ENCODE results near the gene CAVIN4.
A peak's percentile ranks its signal among the peaks of the same experiment; 100 is the strongest.

The CAVIN4 gene

DNA sequence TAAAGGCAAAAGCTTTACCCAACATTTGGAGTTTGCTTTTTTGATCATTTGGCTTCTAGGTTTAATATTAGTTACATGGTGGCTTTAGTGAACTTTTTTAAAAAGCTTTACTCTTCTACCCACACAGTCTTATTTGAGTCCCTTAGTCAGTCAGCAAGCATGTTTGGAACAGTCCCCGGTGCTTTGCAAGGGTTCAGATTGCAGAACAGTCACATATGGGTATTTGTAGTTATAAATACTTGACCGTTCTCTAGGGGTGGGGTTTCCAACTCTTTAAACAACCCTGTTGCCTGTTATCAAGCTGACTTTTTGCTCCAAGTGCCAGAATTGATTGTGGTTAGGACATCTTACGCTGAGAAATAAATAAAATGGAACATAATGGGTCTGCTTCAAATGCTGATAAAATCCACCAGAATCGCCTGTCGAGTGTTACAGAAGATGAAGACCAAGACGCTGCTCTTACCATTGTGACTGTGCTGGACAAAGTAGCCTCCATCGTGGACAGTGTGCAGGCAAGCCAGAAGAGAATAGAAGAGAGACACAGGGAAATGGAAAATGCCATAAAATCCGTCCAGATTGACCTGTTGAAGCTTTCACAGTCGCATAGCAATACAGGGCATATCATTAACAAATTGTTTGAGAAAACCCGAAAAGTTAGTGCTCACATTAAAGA is at the start of gene CAVIN4:
Gene CAVIN4 (plus strand): TSS at position 304 of the 673 bp plus-strand sequence. CDS start 65 bp downstream, at position 369.
- DNase-seq (ENCODE audit: low spot score): no peak
- TF ChIP-seq, protein P1, sequence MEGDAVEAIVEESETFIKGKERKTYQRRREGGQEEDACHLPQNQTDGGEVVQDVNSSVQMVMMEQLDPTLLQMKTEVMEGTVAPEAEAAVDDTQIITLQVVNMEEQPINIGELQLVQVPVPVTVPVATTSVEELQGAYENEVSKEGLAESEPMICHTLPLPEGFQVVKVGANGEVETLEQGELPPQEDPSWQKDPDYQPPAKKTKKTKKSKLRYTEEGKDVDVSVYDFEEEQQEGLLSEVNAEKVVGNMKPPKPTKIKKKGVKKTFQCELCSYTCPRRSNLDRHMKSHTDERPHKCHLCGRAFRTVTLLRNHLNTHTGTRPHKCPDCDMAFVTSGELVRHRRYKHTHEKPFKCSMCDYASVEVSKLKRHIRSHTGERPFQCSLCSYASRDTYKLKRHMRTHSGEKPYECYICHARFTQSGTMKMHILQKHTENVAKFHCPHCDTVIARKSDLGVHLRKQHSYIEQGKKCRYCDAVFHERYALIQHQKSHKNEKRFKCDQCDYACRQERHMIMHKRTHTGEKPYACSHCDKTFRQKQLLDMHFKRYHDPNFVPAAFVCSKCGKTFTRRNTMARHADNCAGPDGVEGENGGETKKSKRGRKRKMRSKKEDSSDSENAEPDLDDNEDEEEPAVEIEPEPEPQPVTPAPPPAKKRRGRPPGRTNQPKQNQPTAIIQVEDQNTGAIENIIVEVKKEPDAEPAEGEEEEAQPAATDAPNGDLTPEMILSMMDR (IDR thresholded peaks at IDR 0.05; ENCODE audit: extremely low read depth, missing control alignments): no peak

DNA sequence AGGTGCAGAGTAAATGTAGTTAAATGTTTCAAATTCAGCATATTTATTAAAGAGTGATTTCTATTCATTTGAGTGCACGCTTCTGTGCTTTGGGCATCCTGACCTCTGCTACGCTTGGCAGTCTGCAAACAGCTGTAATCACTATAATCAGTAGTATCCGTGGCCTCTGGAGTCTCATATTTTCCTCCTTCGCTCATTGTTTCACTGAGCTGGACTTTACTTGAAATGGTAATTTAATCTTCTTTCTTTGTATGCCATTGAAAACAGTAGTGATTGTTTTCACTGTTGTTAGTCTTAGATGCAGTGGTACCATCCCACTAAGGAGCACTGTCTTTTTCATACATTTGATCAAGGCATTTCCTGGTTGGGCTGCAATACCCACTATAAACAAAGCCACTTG is 43.5 kb upstream of the CAVIN4 start:
- TF ChIP-seq, protein P1 (IDR thresholded peaks at IDR 0.05; ENCODE audit: extremely low read depth, missing control alignments): no peak
- DNase-seq (ENCODE audit: low spot score): no peak

GRCh38 chr9:100540327-100540726 is 37.6 kb upstream of the CAVIN4 start:
- no peak for DNase-seq (ENCODE audit: low spot score)
- TF ChIP-seq, protein P1 (IDR thresholded peaks at IDR 0.05; ENCODE audit: extremely low read depth, missing control alignments): no peak

GRCh38 chr9:100549048-100549447 is 28.8 kb upstream of the CAVIN4 start:
- TF ChIP-seq, protein P1 (IDR thresholded peaks at IDR 0.05; ENCODE audit: extremely low read depth, missing control alignments): no peak
- DNase-seq (ENCODE audit: low spot score): no peak

DNA sequence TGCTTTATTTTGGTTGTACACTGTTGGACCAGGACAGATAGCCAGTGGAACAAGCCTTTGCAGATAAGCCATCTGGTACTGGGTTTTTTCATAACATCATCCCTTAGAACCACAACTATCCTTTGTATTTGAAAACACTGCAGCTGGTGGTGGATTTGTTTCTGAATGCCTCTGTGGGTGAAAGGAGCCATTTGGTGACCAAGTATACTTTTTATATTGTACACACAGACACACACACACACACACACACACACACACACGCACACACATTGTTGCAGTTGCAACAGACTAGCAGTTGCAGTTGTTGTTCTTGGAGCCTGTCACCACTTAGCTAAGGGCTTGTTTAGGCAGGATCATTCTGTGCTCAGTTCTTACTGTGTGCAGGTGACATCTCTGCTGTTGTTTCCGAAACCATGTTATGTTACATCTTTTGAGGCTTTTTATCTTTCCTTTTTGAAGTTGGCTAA is 22.9 kb upstream of the CAVIN4 start:
- DNase-seq (ENCODE audit: low spot score): no peak
- TF ChIP-seq, protein P1 (IDR thresholded peaks at IDR 0.05; ENCODE audit: extremely low read depth, missing control alignments): no peak

- TF ChIP-seq, protein P1 (IDR thresholded peaks at IDR 0.05; ENCODE audit: extremely low read depth, missing control alignments): no peak
- DNase-seq (ENCODE audit: low spot score): peak; percentile 16
These were observed 22.4 kb upstream of the CAVIN4 start for GRCh38 chr9:100555471-100555870.

- no peak for DNase-seq (ENCODE audit: low spot score)
- TF ChIP-seq, protein P1 (IDR thresholded peaks at IDR 0.05; ENCODE audit: extremely low read depth, missing control alignments): no peak
These were observed 20.8 kb upstream of the CAVIN4 start for GRCh38 chr9:100557053-100557452.

Measured in GM20000 (cell line).